OCI-M2 (cell line): Measurements from ENCODE around the gene RPS29.
"Not testable (repeated sequence)": the region's sequence is repeated elsewhere in the genome, so short reads cannot be mapped to it uniquely, and the experiment has no call there.

Experiments used
- DNase-seq: peaks from one replicate; lab custom pipeline; 2025; ENCODE audit not compliant: unreplicated experiment; lab: John Stamatoyannopoulos, UW

RPS29 gene

DNA sequence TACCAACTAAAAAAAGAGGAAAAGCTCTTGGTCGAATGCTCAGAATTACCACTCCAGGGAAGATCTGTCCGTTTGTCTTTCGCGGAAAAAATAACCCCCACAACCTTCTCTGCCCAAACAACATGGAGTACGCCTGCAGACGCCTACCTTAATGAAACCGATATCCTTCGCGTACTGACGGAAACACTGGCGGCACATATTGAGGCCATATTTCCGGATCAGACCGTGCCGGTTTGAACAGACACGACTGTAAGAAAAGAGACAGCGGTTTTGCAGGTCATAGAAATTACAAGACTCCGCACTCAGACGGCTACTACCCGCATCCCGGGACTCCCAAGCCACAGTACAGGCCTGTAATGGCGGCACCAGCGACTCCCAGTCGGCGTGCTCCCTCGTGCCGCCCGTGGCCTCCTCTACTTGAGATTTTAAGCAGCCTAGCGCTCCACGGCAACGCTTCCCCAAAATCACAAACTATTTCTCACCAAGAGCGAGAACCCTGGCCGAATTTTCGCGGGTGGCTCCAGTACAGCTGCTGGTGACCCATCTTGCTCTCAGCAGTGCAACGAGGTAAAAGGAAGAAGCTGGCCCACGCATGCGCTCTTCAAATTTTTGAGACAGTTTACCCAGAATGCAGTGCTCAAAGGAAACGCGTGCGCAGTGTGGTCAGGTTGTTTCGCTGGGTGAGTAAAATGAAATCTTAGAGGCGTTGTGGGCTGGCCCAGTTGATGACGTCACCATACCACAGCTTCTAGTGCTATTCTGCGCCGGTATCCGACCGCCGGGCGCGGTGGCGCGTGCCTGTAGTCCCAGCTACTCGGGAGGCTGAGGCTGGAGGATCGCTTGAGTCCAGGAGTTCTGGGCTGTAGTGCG, at the start of gene RPS29:
RPS29 (minus strand) TSS at position 578 of the 870 bp plus-strand sequence; CDS start at position 544, 34 bp downstream.
- peak; percentile 98 for DNase-seq

DNA sequence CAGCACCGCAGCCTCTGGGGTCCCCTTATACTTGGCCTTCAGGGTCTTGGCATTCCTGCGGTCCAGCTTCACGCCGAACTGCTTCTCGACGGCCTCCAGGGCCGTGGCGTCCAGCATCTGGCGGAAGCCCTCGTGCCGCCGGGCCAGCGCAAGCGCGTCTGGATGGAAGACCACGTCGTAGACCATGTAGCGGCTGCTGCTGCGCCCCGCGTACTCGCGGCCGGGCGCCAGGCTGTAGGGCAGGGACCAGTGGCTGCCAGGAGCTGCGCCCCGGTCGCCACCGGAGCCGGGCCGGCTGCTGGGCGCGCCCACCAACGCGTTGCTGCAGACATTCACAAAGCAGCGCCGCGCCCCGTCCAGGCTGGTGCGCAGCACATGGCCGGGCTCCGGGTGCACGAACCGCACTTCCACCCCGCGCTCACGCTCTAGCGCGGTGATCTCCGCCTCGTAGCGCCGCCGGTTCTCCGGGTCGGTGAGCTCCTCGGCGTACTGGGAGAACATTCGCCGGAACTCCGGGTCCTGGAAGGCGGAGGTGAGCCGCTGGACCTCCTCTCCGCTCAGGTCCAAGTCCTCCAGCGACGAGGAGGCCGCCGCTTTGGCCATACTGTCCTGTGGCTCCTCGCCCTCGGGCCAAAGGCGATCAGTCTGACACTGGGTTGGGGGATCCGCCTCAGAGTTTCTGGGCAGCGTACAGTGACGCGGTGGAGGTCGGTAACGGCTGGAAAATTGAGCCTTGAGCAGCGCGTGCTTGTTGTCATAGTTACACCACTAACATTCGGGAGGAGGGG, 48.6 kb upstream of the RPS29 start, which contains the start of gene DNAAF2:
DNAAF2 (minus strand) TSS at position 698 of the 788 bp plus-strand sequence; CDS start at position 603, 95 bp downstream.
- DNase-seq, result no peak

DNA sequence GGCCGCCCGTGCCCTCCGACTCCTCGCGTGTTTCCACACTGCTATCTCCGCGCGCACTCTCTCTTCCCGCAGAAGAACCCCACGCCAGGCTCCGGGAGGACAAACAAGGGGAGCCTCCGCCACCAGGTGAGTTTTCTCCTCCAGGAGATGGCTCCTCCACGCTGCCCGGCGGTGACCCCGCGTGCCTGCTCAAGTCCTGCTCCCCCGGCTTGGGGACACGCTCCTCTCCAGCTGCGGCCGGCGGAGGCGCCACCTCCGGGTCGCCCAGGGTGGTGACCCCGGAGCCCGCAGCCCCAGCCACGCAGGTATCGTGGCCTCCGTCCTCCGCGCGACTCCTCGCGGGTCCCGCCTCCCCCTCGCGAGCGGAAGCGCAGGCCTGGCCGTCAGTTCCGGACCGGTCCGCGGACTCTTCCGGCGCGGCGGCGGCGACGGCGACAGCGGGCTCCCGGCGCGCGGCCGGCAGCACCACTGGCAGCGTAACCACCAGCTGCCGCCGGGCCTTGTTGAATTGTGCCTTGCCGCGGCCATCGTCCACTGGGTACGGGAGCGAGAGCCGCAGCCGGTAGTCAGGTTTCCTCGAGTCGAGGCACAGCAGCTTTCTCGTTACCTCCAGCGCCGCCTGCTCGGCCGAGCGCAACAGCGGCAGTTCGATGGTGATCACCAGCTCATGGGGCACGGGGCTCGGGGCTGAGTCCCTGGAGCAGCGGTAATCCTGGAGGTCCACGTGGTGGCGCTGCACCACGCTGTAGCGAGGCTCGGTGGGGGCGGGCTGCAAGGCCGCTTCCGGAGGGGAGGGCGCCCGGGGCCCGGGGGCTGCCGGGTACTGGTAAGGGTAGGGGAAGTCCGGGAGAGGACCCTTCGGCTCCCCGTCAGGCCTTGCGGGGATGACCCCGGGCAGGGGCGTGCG, 47.7 kb upstream of the RPS29 start:
- peak; percentile 83 for DNase-seq

DNA sequence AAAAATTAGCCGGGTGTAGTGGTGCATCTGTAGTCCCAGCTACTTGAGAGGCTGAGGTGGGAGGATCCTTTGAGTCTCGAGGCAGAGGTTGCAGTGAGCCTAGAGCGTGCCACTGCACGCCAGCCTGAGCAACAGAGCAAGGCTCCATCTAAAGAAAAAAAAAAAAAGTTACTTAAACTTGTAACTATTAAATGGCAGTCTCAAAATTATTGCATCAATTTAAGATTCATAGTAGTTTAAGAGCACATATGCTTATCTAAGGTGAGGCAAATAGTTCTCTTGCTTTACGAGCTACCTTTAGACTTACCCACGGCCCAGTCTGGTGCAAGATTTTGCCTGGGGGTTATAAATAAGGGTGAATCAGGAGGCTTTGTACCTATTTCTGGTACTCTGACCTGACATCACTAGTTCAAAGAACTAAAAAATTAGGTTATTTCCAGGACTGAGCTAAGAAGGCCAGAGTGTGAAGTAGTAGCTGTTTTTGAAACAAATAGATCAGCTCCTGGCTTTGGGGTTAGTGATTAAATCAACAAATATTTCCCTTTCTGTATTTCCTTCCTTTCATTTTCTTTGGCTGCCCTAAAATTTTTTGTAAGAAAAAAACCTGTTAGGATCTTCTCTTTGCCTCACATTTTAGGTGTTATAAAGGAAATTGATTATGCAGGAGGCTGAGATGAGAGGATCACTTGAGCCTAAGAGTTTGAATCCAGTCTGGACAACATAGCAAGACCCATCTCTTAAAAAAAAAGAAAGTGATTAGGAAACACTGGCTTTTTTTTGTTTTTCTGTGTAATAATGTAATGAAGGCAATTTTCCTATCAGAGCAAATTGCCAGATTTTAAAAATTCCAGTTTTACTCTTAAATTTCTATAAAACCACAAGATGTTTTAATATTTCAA, 38.0 kb upstream of the RPS29 start:
- no peak for DNase-seq

DNA sequence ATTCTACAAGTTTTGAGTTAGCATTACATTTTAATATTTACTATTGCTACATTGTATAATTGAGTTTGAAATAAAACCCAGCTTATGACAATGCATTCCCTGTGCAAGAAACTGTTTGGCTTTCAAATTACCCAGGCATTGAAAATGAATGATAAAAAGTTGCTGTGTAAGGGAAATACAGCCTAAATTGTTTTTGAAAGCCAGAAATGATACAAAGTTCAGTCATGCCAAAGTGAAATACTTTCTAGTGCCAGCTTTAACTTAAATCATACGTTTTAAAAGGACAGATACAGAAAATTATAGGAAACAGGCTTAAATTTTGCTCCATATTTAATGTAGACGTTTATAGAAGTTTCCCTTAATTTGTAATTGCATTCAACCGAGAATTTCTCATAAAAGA, 37.2 kb upstream of the RPS29 start:
- DNase-seq, result no peak

DNA sequence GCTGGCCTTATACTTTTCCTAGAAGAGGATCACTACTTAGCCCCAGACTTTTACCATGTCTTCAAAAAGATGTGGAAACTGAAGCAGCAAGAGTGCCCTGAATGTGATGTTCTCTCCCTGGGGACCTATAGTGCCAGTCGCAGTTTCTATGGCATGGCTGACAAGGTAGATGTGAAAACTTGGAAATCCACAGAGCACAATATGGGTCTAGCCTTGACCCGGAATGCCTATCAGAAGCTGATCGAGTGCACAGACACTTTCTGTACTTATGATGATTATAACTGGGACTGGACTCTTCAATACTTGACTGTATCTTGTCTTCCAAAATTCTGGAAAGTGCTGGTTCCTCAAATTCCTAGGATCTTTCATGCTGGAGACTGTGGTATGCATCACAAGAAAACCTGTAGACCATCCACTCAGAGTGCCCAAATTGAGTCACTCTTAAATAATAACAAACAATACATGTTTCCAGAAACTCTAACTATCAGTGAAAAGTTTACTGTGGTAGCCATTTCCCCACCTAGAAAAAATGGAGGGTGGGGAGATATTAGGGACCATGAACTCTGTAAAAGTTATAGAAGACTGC, 35.9 kb upstream of the RPS29 start:
- DNase-seq, result no peak

DNA sequence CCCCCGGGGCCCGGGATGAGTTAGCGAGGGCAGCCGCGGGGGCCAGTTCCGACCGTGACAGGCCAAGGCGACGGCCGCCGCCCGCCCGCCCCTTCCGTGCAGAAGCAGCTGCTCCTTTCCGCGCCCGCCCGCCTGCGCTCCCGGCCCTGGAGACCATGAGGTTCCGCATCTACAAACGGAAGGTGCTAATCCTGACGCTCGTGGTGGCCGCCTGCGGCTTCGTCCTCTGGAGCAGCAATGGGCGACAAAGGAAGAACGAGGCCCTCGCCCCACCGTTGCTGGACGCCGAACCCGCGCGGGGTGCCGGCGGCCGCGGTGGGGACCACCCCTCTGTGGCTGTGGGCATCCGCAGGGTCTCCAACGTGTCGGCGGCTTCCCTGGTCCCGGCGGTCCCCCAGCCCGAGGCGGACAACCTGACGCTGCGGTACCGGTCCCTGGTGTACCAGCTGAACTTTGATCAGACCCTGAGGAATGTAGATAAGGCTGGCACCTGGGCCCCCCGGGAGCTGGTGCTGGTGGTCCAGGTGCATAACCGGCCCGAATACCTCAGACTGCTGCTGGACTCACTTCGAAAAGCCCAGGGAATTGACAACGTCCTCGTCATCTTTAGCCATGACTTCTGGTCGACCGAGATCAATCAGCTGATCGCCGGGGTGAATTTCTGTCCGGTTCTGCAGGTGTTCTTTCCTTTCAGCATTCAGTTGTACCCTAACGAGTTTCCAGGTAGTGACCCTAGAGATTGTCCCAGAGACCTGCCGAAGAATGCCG, 35.1 kb upstream of the RPS29 start:
- DNase-seq, result no peak

GRCh38 chr14:49620182-49621113, 34.3 kb upstream of the RPS29 start, which contains the start of the genes MGAT2 and RPL36AL:
Gene MGAT2 (plus strand): TSS chr14:49620799. CDS start chr14:49621269, 470 bp downstream.
Gene RPL36AL (minus strand): TSS chr14:49620626. CDS start chr14:49619104, 1,522 bp downstream.
- DNase-seq, result peak; percentile 93

DNA sequence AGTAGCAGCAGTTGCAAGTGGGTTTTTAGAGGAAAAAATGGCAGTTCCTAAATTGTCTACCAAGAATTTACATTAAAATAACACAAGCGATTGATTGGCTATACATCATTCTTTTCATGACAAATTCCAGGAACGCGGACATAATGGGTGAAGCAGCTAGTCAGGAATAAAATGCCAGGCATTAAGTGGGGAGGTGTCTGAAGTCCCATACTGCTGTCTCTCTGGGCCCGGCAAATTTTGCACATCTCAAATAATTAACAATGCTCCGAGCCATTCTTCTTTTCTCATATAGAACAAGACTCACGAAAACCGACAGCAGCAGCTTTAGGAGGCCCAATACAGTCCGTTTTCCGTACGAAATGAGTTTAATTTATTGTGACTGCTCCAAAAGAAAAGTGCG, 33.5 kb upstream of the RPS29 start:
- no peak for DNase-seq

GRCh38 chr14:49619273-49619672, 33.1 kb upstream of the RPS29 start:
- DNase-seq, result not testable (repeated sequence)

GRCh38 chr14:49617852-49618519, 31.8 kb upstream of the RPS29 start:
- no peak for DNase-seq

- DNase-seq, result no peak
These were observed 29.6 kb upstream of the RPS29 start for GRCh38 chr14:49615776-49616175.

DNA sequence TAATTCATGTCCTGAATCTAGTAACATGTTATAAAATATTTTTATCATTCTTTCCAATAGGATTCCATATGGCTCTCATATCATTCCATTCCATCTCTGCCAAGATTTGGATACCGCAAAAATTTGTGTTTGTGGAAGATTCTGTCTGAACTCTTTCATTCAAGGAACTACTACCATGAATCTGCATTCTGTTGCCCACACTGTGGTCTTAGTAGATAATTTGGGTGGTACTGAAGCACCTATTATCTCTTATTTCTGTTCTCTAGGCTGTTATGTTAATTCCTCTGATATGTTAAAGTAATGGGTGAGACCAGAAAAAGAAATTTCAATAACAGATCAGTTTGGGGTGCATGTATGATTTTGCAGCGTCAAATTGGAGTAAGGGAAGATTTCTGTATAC, 28.0 kb upstream of the RPS29 start:
- no peak for DNase-seq

- DNase-seq, result no peak
These were observed 26.5 kb upstream of the RPS29 start for GRCh38 chr14:49612671-49613070.

DNA sequence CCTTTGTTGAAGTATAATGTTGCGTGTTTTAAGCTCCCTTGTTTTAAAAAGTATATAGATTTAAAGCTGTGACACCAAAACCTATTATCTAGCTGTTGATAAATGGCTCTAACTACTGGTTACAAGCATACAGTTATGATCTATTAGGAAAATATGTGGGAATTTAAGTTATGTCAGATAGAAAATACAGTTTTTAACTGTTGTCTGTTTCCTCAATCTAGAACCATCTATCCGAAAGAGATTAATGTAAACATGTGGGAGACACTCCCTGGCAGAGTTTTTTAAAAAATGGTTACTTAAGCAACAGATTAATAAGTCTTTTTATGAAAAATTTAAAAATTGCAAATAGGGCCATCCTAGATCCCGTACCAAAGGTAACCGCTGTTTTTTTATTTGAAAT, 26.1 kb upstream of the RPS29 start:
- DNase-seq, result no peak

- DNase-seq, result no peak
These were observed 21.4 kb upstream of the RPS29 start for GRCh38 chr14:49607583-49607982.
